ENCODE results near the gene UNC45B.
"Not testable (repeated sequence)": the region's sequence is repeated elsewhere in the genome, so short reads cannot be mapped to it uniquely, and the experiment has no call there.

Gene UNC45B

DNA sequence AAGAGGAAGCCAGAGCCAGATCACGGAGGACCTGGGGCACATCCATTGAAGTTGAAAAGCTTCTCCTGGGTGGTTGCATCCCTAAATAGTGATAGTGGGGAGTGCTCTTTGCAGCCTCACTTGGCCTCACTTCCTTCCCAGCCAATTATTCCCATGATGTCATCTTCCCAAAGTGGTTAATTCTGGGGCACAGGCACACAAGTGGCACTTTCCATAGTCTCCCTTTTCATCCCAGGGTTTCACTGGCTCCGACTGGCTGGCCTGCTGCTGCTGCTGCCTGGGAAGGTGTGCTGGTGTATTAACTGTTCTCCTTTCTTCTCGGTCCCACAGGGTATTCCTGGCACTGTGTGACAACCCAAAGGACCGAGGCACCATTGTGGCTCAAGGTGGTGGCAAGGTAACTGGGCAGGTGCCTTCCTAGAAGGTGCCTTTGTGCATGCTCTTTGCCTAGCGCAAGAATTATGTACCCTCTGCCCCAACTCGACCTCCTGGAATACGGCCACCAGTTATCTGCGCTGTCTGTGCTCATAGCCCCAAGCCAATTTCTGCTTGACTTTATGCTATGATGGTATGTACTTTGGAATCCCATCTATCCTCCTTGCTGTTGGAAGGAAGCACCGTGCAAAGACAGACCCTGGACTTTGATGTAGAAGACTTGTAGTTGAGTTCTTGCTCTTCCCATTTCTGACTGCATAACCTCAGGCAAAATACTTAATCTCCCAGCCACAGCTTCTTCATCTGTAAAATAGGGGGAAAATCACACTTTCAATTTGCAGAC, 28.2 kb downstream of the UNC45B start:
- H3K36me3 ChIP-seq (ENCODE audit: insufficient read depth, low read length), result no peaks in the 10 kb centered on the region
- no peaks in the 10 kb centered on the region for H3K9me3 ChIP-seq (ENCODE audit: low read length)
- no peak overlapping the region for H3K4me2 ChIP-seq (ENCODE audit: low read length)
- TF ChIP-seq, protein P1, sequence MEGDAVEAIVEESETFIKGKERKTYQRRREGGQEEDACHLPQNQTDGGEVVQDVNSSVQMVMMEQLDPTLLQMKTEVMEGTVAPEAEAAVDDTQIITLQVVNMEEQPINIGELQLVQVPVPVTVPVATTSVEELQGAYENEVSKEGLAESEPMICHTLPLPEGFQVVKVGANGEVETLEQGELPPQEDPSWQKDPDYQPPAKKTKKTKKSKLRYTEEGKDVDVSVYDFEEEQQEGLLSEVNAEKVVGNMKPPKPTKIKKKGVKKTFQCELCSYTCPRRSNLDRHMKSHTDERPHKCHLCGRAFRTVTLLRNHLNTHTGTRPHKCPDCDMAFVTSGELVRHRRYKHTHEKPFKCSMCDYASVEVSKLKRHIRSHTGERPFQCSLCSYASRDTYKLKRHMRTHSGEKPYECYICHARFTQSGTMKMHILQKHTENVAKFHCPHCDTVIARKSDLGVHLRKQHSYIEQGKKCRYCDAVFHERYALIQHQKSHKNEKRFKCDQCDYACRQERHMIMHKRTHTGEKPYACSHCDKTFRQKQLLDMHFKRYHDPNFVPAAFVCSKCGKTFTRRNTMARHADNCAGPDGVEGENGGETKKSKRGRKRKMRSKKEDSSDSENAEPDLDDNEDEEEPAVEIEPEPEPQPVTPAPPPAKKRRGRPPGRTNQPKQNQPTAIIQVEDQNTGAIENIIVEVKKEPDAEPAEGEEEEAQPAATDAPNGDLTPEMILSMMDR (IDR thresholded peaks at IDR 0.05; ENCODE audit: low read length), result no peak
- no peak for TF ChIP-seq EZH2 (IDR thresholded peaks at IDR 0.05; ENCODE audit: borderline replicate concordance, low read length)
- H2AFZ ChIP-seq (ENCODE audit: low read length), result no peak overlapping the region
- H3K4me3 ChIP-seq (ENCODE audit: low read depth, low read length, poor library complexity, severe bottlenecking), result no peak overlapping the region
- no peak overlapping the region for H3K27ac ChIP-seq (ENCODE audit: low read depth, low read length, poor library complexity, severe bottlenecking)
- no peaks in the 10 kb centered on the region for H3K79me2 ChIP-seq (ENCODE audit: insufficient read depth, low read length)
- no peaks in the 10 kb centered on the region for H3F3A ChIP-seq (ENCODE audit: insufficient read depth, low read length)
- H3K4me1 ChIP-seq (ENCODE audit: insufficient read depth, low read length, severe bottlenecking), result no peaks in the 10 kb centered on the region
- no peaks in the 10 kb centered on the region for H3K9me2 ChIP-seq (ENCODE audit: low read depth, low read length)
- H4K20me1 ChIP-seq (ENCODE audit: insufficient read depth, low read length), result no peaks in the 10 kb centered on the region
- H3K9ac ChIP-seq (ENCODE audit: low read length), result no peak overlapping the region
- no peaks in the 10 kb centered on the region for H3K27me3 ChIP-seq (ENCODE audit: insufficient read depth, low read length)

DNA sequence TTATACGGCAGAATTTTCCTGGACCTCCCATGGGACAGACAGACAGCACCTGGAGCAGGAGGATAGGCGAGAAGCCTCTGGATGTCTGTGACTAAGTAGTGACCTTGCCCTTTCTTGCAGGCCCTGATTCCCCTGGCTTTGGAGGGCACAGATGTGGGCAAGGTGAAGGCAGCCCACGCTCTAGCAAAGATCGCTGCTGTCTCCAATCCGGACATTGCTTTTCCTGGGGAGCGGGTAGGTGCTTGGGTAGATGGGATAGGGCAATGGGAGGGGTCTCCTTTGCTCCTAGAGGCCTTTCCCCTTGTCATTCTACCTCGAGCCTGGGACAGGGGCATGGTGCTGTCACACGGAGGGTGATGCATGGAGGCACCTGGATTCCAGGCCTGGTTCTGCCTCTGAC, 29.3 kb downstream of the UNC45B start:
- no peak overlapping the region for H3K27ac ChIP-seq (ENCODE audit: low read depth, low read length, poor library complexity, severe bottlenecking)
- no peaks in the 10 kb centered on the region for H3K4me1 ChIP-seq (ENCODE audit: insufficient read depth, low read length, severe bottlenecking)
- no peaks in the 10 kb centered on the region for H3K79me2 ChIP-seq (ENCODE audit: insufficient read depth, low read length)
- no peaks in the 10 kb centered on the region for H4K20me1 ChIP-seq (ENCODE audit: insufficient read depth, low read length)
- H3K27me3 ChIP-seq (ENCODE audit: insufficient read depth, low read length), result no peaks in the 10 kb centered on the region
- H3K9me3 ChIP-seq (ENCODE audit: low read length), result no peaks in the 10 kb centered on the region
- no peak overlapping the region for H3K4me2 ChIP-seq (ENCODE audit: low read length)
- H3K9me2 ChIP-seq (ENCODE audit: low read depth, low read length), result no peaks in the 10 kb centered on the region
- no peak overlapping the region for H3K4me3 ChIP-seq (ENCODE audit: low read depth, low read length, poor library complexity, severe bottlenecking)
- no peaks in the 10 kb centered on the region for H3K36me3 ChIP-seq (ENCODE audit: insufficient read depth, low read length)
- TF ChIP-seq, protein P1 (IDR thresholded peaks at IDR 0.05; ENCODE audit: low read length), result no peak
- no peak for TF ChIP-seq EZH2 (IDR thresholded peaks at IDR 0.05; ENCODE audit: borderline replicate concordance, low read length)
- no peak overlapping the region for H2AFZ ChIP-seq (ENCODE audit: low read length)
- no peaks in the 10 kb centered on the region for H3F3A ChIP-seq (ENCODE audit: insufficient read depth, low read length)
- H3K9ac ChIP-seq (ENCODE audit: low read length), result no peak overlapping the region

DNA sequence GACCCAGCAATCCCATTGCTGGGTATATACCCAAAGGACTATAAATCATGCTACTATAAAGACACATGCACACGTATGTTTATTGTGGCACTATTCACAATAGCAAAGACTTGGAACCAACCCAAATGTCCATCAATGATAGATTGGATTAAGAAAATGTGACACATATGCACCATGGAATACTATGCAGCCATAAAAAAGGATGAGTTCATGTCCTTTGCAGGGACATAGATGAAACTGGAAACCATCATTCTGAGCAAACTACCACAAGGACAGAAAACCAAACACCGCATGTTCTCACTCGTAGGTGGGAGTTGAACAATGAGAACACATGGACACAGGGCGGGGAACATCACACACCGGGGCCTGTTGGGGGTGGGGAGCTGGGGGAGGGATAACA, 31.8 kb downstream of the UNC45B start:
- not testable (repeated sequence) for H3K79me2 ChIP-seq (ENCODE audit: insufficient read depth, low read length); H4K20me1 ChIP-seq (ENCODE audit: insufficient read depth, low read length)

DNA sequence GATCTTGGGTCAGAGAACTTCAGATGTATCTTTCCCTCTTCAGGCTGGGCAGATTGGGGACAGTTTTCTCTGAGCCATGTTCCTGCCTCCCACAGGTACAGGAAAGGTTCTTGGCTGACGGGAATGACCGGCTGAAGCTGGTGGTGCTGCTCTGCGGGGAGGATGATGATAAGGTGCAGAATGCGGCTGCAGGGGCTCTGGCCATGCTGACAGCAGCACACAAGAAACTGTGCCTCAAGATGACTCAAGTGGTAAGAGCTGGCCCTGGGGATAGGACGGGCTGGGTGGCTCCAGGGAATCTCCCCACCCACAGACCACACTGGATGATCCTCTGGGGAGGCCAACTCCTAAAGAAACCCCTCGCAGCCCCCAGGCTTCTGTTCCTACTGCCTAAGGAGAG, 35.7 kb downstream of the UNC45B start:
- no peaks in the 10 kb centered on the region for H4K20me1 ChIP-seq (ENCODE audit: insufficient read depth, low read length)
- H3K36me3 ChIP-seq (ENCODE audit: insufficient read depth, low read length), result no peaks in the 10 kb centered on the region
- no peaks in the 10 kb centered on the region; the same call in 1 of the 2 replicates for H3K27me3 ChIP-seq (ENCODE audit: insufficient read depth, low read length)
- no peaks in the 10 kb centered on the region for H3K4me1 ChIP-seq (ENCODE audit: insufficient read depth, low read length, severe bottlenecking)
- no peak overlapping the region for H3K27ac ChIP-seq (ENCODE audit: low read depth, low read length, poor library complexity, severe bottlenecking)
- no peaks in the 10 kb centered on the region for H3F3A ChIP-seq (ENCODE audit: insufficient read depth, low read length)
- no peaks in the 10 kb centered on the region for H3K9me2 ChIP-seq (ENCODE audit: low read depth, low read length)
- H2AFZ ChIP-seq (ENCODE audit: low read length), result no peak overlapping the region
- TF ChIP-seq EZH2 (IDR thresholded peaks at IDR 0.05; ENCODE audit: borderline replicate concordance, low read length), result no peak
- TF ChIP-seq, protein P1 (IDR thresholded peaks at IDR 0.05; ENCODE audit: low read length), result no peak
- H3K79me2 ChIP-seq (ENCODE audit: insufficient read depth, low read length), result no peaks in the 10 kb centered on the region
- H3K9me3 ChIP-seq (ENCODE audit: low read length), result no peaks in the 10 kb centered on the region
- no peak overlapping the region for H3K9ac ChIP-seq (ENCODE audit: low read length)
- no peak overlapping the region for H3K4me3 ChIP-seq (ENCODE audit: low read depth, low read length, poor library complexity, severe bottlenecking)
- no peak overlapping the region for H3K4me2 ChIP-seq (ENCODE audit: low read length)

More for the DNA sequence above, 31.8 kb downstream of the UNC45B start:
- not testable (repeated sequence) for H3F3A ChIP-seq (ENCODE audit: insufficient read depth, low read length); H3K27ac ChIP-seq (ENCODE audit: low read depth, low read length, poor library complexity, severe bottlenecking); H3K4me3 ChIP-seq (ENCODE audit: low read depth, low read length, poor library complexity, severe bottlenecking); H3K9me2 ChIP-seq (ENCODE audit: low read depth, low read length); H3K4me2 ChIP-seq (ENCODE audit: low read length); H3K9ac ChIP-seq (ENCODE audit: low read length); H2AFZ ChIP-seq (ENCODE audit: low read length); H3K27me3 ChIP-seq (ENCODE audit: insufficient read depth, low read length); H3K36me3 ChIP-seq (ENCODE audit: insufficient read depth, low read length); H3K4me1 ChIP-seq (ENCODE audit: insufficient read depth, low read length, severe bottlenecking); H3K9me3 ChIP-seq (ENCODE audit: low read length)

Measured in OCI-LY1 (cell line).